ENCODE measurements around the gene PSMB1. TPM values are rescaled to one million over a fixed set of nuclear protein-coding genes. Genes with fewer than 3 reads are reported as not detected.

PSMB1 gene
- total RNA-seq: 152 TPM
- long read RNA-seq, transcript PSMB1-201 (6 exons, 928 nt): major isoform, 44 of 68 reads
- long read RNA-seq, partial matches to known transcripts: 23 of 68 reads
- long read RNA-seq, other reads (novel, unspliced or antisense): 1 of 68 reads

DNA sequence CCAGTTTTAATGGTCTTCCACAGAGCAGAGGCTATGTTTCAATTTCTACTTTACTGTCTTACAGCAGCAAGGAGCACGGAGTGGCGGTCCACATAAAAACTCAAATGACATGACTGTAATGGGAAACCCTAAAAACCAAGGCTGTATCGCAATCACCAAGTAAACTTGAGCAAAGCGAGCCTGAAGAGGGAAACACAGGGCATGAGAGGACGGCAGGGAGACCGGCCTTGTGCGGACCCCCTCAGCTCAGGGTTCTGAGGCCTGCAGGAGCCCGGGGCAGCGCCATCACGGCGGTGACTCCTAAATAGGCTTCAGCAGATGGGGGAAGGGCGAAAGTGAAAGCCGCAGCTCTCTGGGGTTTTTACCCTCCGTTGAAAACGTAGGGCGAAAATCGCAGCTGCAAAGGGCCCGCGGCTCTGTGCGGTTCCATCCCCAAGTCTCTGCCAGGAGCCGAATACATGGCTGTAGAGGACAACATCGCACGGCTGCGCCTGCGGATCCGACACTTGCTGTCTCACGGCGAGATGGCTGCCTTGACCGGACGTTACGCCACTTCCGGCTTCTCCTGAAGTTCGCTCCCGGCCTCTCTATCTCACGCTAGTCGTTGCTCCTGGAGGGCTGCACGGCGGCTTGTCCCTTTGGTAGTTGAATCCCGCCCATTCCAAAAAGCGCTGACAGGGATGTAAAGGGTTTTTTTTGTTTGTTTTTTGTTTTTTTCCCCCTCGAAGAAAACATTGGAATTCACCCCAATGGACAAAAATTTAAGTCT lies at the start of gene PSMB1:
Gene PSMB1 (minus strand): TSS at position 543 of the 769 bp plus-strand sequence. CDS start 65 bp downstream, at position 478.
- ATAC-seq (peak; percentile 90), DNase-seq (ENCODE audit: missing footprints) (peak; percentile 97)
- intact Hi-C loops (cut with DNase I): loop anchor here (5.0 kb wide), 1 partner anchor 246 kb away; the partner anchor contains the start of gene FAM120B

DNA sequence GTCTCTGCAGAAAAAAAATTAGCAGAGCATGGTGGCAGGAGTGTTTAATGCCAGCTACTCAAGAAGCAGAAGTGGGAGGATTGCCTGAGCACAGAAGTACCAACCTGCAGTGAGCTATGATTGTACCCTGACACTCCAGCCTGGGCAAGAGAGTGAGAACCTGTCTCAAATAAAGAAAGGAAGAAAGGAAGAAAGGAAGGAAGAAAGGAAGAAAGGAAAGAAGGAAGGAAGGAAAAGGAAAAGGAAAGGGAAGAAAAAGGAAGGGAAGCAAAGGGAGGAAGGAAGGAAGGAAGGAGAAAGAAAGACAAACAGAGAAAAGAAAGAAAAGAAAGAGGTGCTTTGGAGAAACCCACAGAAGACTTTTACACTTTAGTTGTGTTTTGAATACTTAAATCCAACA lies 44.2 kb upstream of the PSMB1 start:
- intact Hi-C loops (cut with DNase I): no loop called here
- DNase-seq (ENCODE audit: missing footprints) (no peak), ATAC-seq (no peak)

DNA sequence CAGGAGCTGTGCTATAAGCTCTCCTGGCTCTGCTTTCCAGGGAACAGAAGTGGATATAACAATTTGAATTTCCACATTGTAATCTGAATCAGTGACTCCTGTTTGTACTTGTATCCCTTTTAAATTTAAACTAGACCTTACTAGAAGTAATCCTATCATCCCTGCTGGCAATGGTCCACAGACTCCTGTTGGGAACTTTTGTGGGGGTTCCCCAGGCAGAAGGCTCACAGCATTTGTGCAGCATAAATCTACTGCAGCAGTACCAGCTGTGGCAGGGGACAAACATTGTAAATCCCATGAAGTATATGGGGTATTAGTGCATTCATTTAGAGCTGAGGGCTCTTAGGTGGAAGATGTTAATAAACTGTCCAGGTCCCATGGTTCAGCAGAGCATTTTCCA lies 43.3 kb upstream of the PSMB1 start:
- intact Hi-C loops (cut with DNase I): no loop called here
- ATAC-seq (no peak), DNase-seq (ENCODE audit: missing footprints) (no peak)

DNA sequence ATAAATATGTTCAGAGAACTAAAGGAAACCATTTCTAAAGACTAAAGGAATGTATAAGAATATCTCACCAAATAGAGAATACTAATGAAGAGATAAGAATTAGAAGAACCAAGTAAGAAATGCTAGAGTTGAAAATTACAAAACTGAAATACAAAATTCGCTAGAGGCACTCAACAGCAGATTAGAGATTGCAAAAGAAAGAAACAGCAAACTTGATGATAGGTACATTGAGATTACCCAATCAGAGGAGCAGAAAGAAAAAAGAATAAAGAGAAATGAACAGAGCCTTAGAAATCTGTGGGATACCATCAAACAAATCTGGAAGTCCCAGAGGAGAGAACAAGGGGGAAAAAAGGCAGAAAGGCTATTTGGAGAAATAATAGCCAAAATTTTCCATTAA lies 37.6 kb upstream of the PSMB1 start:
- ATAC-seq (no peak), DNase-seq (ENCODE audit: missing footprints) (no peak)
- intact Hi-C loops (cut with DNase I): no loop called here

DNA sequence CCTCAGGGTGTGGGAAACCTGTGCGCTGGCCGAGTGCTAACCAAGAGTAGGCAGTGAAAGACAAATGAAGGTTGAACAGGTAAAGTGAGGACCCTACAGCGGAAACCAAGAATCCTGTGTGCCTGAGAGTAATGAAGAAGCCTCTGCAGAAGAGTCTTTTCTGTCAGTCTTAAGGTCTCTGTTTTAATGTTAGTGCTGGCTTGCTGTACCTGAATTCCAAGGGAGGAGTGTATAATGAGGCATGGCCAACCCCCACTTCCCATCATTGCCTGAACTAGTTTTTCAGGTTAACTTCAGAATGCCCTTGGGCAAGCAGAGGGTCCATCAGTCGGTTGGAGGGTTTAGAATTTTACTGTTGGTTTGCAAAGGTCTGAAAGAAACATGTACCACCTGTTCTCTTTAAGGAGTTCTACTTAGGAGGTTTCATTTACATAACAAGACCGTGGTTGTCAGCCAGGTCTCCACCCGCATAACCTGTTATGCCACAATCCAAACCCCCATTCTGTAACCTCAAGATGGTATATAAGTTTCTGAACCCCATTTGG lies 31.9 kb upstream of the PSMB1 start:
- intact Hi-C loops (cut with DNase I): loop anchor here (1.0 kb wide), 1 partner anchor 31 kb away; the partner anchor contains the start of gene TBP
- ATAC-seq: no peak
- DNase-seq (ENCODE audit: missing footprints): no peak

DNA sequence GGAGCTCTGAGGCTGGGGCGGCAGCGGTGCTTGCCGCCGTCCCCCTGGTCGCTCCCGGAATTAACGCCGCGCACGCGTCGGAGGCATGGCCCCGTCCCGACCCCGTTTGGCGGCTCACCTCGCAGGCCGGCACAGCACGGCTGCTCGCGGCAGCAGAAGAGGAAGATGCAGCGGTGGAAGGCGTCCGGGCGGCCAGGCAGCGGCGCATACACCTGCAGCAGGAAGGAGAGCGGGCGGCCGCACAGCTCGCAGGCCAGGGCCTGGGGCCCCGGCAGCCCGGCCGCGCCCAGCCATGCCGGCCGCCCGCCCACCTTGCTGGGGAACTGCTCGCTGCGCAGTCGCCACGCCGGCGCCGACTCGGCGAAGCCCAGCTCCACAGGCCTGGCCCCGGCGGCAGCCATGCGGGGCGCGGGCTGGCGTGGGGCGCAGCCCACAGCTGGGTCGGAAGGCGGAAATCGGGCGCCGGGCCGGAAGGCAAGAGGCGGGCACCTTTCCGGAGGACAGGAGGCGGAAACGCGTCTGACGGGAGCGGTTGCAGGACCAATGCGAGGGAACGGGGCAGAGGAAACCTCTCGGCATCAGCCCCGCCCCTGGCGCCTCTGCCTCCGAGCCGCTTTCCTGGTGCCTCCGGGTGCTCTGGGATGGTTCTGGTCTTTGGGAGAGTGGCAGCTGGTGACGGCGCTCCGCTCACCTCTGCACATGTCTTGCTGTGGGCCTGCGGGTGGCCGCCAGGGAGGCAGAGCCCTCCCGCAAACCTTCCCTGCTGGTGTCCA lies 31.3 kb upstream of the PSMB1 start, which contains the start of gene PDCD2:
Gene PDCD2 (minus strand): TSS at position 457 of the 773 bp plus-strand sequence. CDS start 56 bp downstream, at position 401.
- ATAC-seq (peak; percentile 99), DNase-seq (ENCODE audit: missing footprints) (peak; percentile 98)
- intact Hi-C loops (cut with DNase I): loop anchor here (1.0 kb wide), 1 partner anchor 30 kb away; the partner anchor contains the start of gene TBP

DNA sequence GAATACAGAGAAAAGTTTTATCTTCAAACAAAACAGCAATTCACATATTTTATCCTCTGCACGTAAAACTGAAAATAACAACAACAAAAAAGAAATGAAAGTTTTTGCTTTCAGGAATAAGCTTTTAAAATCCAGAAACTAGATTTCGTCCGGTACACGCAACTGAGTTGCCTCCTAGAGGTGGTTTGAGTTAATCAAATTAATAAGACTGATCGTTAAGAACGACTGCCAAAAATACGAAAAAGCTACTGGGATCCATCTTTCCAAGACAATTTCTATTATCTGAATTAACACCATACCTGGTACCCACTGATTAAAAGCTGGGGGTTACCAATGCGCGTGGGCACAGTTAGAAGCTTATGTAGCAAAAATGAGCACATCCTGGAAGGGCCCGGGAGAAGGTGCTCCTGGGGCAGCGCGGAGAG lies 30.7 kb upstream of the PSMB1 start:
- ATAC-seq (no peak), DNase-seq (ENCODE audit: missing footprints) (no peak)
- intact Hi-C loops (cut with DNase I): loop anchor here (1.0 kb wide), 1 partner anchor 29 kb away; the partner anchor contains the start of gene TBP

DNA sequence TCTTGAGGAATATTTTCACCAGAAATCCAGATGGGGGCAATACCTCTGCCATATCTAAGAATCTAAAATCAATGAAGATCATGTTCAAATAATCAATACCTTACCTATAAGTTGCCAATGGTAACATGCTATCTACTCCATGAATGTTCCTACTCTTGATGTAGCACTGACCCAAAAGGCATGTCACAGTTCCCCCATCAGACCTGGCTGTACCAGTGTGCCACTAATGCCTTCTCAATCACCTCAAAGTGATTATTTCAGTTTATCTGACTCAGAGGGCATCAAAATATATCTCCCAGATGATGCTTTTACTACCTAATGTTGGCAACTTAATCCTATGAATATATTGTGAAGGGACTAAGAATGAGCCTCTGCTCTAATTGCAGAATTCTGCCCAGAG lies 25.8 kb upstream of the PSMB1 start:
- no peak for ATAC-seq
- no peak for DNase-seq (ENCODE audit: missing footprints)
- intact Hi-C loops (cut with DNase I): no loop called here

DNA sequence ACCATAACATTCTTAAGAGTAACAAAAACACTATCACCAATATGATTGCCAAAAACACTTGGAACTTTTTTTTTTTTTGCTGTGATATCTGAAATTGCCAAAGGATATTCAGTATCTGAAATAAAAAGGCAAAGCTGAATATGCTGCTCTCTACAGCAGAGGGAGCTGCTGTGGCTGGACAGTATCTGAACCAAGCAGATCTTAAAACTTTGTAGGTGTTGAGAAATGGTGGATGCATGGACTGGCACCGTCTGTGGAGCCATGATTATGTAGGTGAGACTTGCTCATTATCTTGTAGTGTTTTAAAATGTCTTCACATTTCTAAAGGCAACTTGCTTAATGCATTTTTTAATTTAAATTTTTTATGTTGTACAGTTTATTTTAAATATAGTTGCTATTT lies 22.1 kb upstream of the PSMB1 start:
- DNase-seq (ENCODE audit: missing footprints): no peak
- intact Hi-C loops (cut with DNase I): no loop called here
- ATAC-seq: no peak

DNA sequence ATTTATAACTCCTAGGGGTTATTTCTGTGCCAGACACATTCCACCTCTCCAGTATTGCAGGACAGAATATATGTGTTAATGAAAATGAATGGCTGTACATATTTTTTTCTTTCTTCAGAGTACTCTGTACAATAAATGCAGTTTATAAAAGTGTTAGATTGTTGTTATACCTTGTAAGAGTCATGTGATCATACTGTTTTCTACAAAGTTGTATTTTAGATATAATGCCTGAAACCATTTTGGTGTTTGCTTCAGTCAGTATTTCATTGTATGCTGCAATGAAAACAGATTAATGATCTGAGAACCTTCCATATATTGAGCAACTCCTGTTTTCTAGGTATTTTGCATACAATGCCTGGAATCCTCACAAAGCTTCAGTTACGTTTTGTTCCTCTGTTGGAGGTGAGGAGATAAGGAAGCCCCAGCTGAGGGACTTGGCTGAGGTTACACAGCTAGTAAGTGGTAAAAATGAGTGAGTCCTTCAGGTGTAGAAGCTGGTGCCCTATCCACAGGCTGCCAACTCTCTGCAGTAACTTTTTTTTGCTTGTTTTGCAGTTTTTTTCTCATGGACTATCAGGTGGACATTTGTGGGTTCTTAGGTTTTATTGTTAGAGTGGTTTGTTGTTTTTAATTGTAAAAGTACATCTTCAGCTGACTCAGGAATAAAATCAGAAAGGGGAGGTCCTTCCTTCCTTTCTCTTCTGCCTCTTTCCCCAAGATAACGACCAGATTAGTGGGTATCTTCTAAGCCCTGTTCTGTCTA lies 19.8 kb upstream of the PSMB1 start:
- ATAC-seq: no peak
- no peak for DNase-seq (ENCODE audit: missing footprints)
- intact Hi-C loops (cut with DNase I): no loop called here

DNA sequence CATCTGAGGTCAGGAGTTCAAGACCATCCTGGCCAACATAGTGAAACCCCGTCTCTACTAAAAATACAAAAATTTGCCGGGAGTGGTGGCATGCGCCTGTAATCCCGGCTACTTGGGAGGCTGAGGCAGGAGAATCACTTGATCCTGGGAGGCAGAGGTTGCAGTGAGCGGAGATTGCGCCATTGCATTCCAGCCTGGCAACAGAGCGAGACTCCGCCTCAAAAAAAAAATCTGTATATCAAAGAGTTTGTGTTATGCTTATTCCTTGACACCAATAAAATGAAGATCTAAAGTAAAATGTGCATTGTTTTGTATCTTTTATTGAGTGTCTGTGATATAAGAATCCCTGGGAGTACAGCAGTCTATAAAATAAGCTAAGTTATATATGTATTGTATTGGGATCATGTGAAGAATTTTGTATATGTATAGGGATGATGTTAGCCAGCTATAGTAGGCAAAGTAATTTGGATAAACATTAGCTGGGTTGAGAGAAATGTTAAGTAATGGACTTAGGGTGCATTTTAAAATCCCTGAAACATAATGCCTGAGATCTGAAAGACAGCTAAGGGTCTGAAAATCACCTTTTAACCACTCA lies 11.9 kb upstream of the PSMB1 start:
- DNase-seq (ENCODE audit: missing footprints) (no peak), ATAC-seq (no peak)
- intact Hi-C loops (cut with DNase I): no loop called here

DNA sequence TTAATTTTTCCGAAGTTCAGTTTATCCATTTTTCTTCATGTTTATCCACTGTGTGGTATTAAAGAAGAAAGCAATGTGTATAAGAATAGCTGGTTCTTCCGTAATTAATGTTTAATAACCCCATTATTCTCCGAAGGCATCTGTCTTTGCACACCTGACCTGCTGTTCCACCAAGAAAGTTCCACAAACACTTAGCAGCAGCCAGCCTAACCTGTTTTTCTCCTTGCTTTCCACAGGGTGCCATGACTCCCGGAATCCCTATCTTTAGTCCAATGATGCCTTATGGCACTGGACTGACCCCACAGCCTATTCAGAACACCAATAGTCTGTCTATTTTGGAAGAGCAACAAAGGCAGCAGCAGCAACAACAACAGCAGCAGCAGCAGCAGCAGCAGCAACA lies 8.4 kb upstream of the PSMB1 start:
- no peak for DNase-seq (ENCODE audit: missing footprints)
- no peak for ATAC-seq
- intact Hi-C loops (cut with DNase I): no loop called here

DNA sequence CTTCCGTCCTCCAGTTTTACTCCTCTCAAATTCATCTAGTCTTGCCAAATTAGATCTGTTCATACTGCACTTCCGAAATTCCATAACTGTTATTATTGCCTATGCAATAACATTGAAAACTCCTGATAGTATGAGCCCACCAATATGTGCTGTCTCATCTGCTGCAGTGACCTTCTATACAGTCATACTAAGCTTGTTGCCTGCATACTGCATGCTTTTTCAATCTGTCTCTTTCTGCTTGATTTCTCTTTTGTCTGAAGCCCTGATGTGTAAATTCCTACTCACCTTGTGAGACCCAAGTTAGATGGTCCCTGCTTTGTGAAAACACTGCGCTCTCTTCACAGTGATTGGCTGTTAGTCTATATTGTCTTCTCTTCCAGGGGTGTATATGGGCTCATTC lies 2.2 kb upstream of the PSMB1 start:
- intact Hi-C loops (cut with DNase I): no loop called here
- ATAC-seq (no peak), DNase-seq (ENCODE audit: missing footprints) (no peak)

DNA sequence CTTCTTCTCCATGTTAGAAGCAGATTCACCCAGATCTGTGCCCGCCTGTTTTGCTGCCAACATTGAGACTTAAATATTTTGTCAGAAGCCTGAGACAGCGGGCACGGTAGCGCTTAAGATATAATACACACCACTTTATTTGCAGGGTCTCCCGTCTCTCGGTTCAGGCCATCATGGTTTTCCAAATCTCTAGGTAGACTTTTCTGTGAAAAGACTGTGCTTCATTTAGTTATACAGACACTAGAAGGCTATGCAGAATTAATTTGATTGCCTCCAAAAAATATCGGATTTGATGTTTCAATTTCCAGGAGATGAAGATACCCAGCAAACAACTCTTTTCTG lies 1.7 kb upstream of the PSMB1 start:
- no peak for DNase-seq (ENCODE audit: missing footprints)
- no peak for ATAC-seq
- intact Hi-C loops (cut with DNase I): loop anchor here (1.0 to 5.0 kb wide), 3 partner anchors 30 to 803 kb away; partner anchors contain the start of genes DYNLT2, ERMARD, FAM120B and PDCD2

DNA sequence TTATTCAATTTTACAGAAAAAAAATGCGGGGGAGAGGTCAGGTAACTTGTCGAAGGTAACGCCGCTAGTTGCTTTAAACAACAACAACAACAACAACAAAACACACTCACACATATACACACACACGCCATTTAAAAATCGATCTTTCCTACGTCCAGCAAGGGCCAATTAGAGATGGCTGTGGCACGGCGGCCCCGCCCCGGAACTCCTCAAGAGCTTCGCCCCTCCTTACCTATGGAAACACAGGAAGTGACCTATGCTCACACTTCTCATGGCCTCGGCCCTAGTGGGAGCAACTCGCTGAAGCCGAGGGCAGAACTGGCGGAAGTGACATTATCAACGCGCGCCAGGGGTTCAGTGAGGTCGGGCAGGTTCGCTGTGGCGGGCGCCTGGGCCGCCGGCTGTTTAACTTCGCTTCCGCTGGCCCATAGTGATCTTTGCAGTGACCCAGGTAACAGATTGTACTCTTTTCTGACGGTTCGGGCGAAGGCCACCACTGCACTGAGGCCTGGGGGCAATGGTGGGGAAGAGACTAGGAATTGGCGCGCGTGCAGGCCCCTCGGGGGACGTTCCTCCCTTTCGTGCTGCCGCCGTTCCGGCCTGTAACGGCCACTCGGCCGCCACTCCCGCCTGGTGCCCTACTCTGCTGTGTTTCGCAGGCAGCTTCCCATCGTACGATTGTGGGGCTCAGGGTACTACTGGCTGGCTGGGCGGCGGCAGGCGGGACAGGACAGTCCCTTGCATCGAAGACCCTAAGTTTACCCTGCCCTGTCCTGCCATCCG lies 1.1 kb upstream of the PSMB1 start, which contains the start of gene TBP:
Gene TBP (plus strand): TSS at position 357 of the 783 bp plus-strand sequence. CDS start 2,661 bp downstream, outside the sequence.
- ATAC-seq: peak; percentile 98
- intact Hi-C loops (cut with DNase I): loop anchor here (1.0 to 5.0 kb wide), 3 partner anchors 30 to 803 kb away; partner anchors contain the start of genes DYNLT2, ERMARD, FAM120B and PDCD2
- peak; percentile 98 for DNase-seq (ENCODE audit: missing footprints)

DNA sequence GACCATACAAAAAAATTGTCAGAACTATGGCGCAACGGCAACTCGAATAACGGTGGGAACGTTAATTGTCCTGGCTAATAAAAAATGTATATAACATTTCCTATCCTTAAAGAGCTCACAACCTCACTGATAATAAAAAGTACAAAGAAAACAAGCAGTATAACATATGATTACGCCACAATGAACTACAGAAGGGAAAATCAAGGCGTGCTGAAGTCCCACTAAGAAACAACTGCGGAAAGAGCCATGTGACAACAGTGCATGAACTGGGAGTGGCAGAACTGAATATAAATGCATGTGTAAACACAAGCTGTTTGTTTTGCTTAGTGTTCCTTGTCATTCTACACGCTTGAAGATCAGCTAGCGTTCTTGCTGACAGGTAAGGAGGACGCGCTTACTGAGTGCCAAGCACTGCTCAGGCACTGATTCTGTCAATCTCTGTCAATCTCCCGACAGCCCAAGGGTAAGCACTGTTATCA lies 466 bp upstream of the PSMB1 start:
- intact Hi-C loops (cut with DNase I): loop anchor here (1.0 to 5.0 kb wide), 3 partner anchors 31 to 802 kb away; partner anchors contain the start of genes DYNLT2, ERMARD, FAM120B and PDCD2
- peak; percentile 38 for ATAC-seq
- DNase-seq (ENCODE audit: missing footprints): no peak

DNA sequence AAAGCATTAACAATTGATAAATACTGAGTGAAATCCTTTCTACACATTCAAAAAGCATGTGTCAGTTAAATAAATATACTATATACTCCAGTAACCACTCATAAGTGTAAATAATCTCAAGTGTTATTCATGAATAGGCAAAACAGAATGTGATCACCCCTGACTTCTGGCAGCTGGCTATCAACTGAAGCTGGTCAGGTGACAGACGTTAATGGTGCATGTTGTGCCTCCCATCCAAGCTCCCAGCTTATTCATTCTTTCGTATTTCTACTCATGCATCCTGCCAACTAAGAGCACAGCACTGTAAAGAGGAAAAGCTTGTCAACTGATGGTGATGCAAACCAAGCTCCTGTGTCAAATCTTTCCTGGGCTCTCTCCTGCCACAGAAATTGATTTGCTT lies 7.7 kb downstream of the PSMB1 start:
- ATAC-seq (peak; percentile 64), DNase-seq (ENCODE audit: missing footprints) (no peak)
- intact Hi-C loops (cut with DNase I): no loop called here
